Measurements from ENCODE around the gene ZNF609.

GRCh38 chr15:64621056-64621455 is 160.7 kb downstream of the ZNF609 start:
- TF ChIP-seq CTCF (IDR thresholded peaks at IDR 0.05) (no peak), POLR2AphosphoS5 (IDR thresholded peaks at IDR 0.05) (no peak)

Data from gastroesophageal sphincter (tissue), 3 donors.